Calu3 (cell line): ENCODE data around the gene FBXO41. TPM values are rescaled to one million over a fixed set of nuclear protein-coding genes. Genes with fewer than 3 reads are reported as not detected.
A peak's percentile ranks its signal among the peaks of the same experiment; 100 is the strongest.

ENCODE experiments used
- BruUV-seq: library from RNA; stranded (reverse); fragments of 400-500 nt; replicated peaks from 2 replicates; lab custom pipeline; 2021; lab: Mats Ljungman, UMichigan
- CTCF ChIA-PET: fragments of 300-600 bp; sonication (Branson Sonifier 250); formaldehyde crosslinking; loops from one replicate; lab custom pipeline; 2022; ENCODE audit warnings: antibody characterized with exemption; lab: Charles Lee
- DNase-seq: peaks from one replicate; pipeline ENCODE4 v3.0.0; 2022
- H3K27ac Mint-ChIP-seq: one replicate; pipeline ENCODE4 v1.8.0; 2022; ENCODE audit warnings: mixed read lengths; ENCODE audit not compliant: unreplicated experiment
- H3K27me3 Mint-ChIP-seq: one replicate; pipeline ENCODE4 v1.8.0; 2022; ENCODE audit warnings: mixed read lengths; ENCODE audit not compliant: unreplicated experiment
- H3K36me3 Mint-ChIP-seq: one replicate; pipeline ENCODE4 v1.8.0; 2022; ENCODE audit warnings: mild to moderate bottlenecking, moderate library complexity, mixed read lengths; ENCODE audit not compliant: insufficient read depth, unreplicated experiment
- H3K4me1 Mint-ChIP-seq: one replicate; pipeline ENCODE4 v1.8.0; 2022; ENCODE audit warnings: mild to moderate bottlenecking, low read depth, mixed read lengths; ENCODE audit not compliant: unreplicated experiment
- H3K4me3 Mint-ChIP-seq: one replicate; pipeline ENCODE4 v1.8.0; 2022; ENCODE audit warnings: mild to moderate bottlenecking, low read depth, moderate library complexity, mixed read lengths; ENCODE audit not compliant: unreplicated experiment
- H3K9me3 Mint-ChIP-seq: one replicate; pipeline ENCODE4 v1.8.0; 2022; ENCODE audit warnings: low read depth, mixed read lengths; ENCODE audit not compliant: unreplicated experiment
- CTCF ChIP-seq: fragments of 200-600 bp; IDR thresholded peaks from one replicate; pipeline ENCODE4 v1.8.0; 2022; ENCODE audit warnings: antibody characterized with exemption; ENCODE audit not compliant: unreplicated experiment
- intact Hi-C: fragments of 100-400 bp; cut with micrococcal nuclease; formaldehyde crosslinking; loops from one replicate; pipeline ENCODE4 v1.10.0; 2022; ENCODE audit not compliant: unreplicated experiment
- total RNA-seq: library from RNA; stranded (reverse); gene quantifications from 2 replicates; pipeline ENCODE4 v1.2.3, GENCODE V29; 2022

FBXO41 gene
- total RNA-seq, 1 experiment from 2014 or later = 15.0 TPM

- Mint-ChIP-seq H3K27ac (no peak overlapping the region), H3K4me3 (no peak overlapping the region), H3K27me3 (no peaks in the 10 kb centered on the region), H3K36me3 (peaks cover 26% of the 10 kb centered on the region), H3K9me3 (no peaks in the 10 kb centered on the region), H3K4me1 (peaks cover 27% of the 10 kb centered on the region)
- intact Hi-C loops = no loop called here
- CTCF ChIA-PET = no interaction called here
- BruUV-seq = no TSS peak
- DNase-seq = no peak
- TF ChIP-seq CTCF = no peak
Observed at GRCh38 chr2:73218298-73218697, 66.0 kb downstream of the FBXO41 start.

- no TSS peak for BruUV-seq
- DNase-seq = no peak
Observed at GRCh38 chr2:73217826-73218225, 66.5 kb downstream of the FBXO41 start.

GRCh38 chr2:73217160-73217559 lies 67.1 kb downstream of the FBXO41 start:
- intact Hi-C loops = no loop called here
- Mint-ChIP-seq H3K4me1 (peaks cover 35% of the 10 kb centered on the region), H3K27me3 (no peaks in the 10 kb centered on the region), H3K4me3 (no peak overlapping the region), H3K36me3 (peaks cover 27% of the 10 kb centered on the region), H3K9me3 (no peaks in the 10 kb centered on the region), H3K27ac (no peak overlapping the region)
- no TSS peak for BruUV-seq
- no peak for TF ChIP-seq CTCF
- CTCF ChIA-PET = no interaction called here
- DNase-seq = no peak

More at GRCh38 chr2:73217826-73218225, 66.5 kb downstream of the FBXO41 start:
- Mint-ChIP-seq H3K27ac (no peak overlapping the region), H3K9me3 (no peaks in the 10 kb centered on the region), H3K27me3 (no peaks in the 10 kb centered on the region), H3K36me3 (peaks cover 27% of the 10 kb centered on the region), H3K4me3 (no peak overlapping the region), H3K4me1 (peaks cover 29% of the 10 kb centered on the region)
- intact Hi-C loops = no loop called here
- CTCF ChIA-PET = no interaction called here
- TF ChIP-seq CTCF = no peak

- H3K27ac Mint-ChIP-seq = peak overlapping the region; percentile 25
- peak overlapping the region; percentile 97 for H3K4me3 Mint-ChIP-seq
- H3K36me3 Mint-ChIP-seq = peaks cover 27% of the 10 kb centered on the region
- TF ChIP-seq CTCF = no peak
- H3K4me1 Mint-ChIP-seq = peaks cover 37% of the 10 kb centered on the region
- H3K27me3 Mint-ChIP-seq = peaks cover 7% of the 10 kb centered on the region
- no peaks in the 10 kb centered on the region for H3K9me3 Mint-ChIP-seq
- no peak for DNase-seq
- BruUV-seq = no TSS peak
- CTCF ChIA-PET = interaction anchor here (0.8 kb wide), 1 partner anchor 75 kb away, joined by 4 read pairs; no protein-coding TSS in a partner anchor
- intact Hi-C loops = no loop called here
Observed at GRCh38 chr2:73215254-73215653, 69.0 kb downstream of the FBXO41 start.
